Measurements from ENCODE around the gene GSTM5.

DNA sequence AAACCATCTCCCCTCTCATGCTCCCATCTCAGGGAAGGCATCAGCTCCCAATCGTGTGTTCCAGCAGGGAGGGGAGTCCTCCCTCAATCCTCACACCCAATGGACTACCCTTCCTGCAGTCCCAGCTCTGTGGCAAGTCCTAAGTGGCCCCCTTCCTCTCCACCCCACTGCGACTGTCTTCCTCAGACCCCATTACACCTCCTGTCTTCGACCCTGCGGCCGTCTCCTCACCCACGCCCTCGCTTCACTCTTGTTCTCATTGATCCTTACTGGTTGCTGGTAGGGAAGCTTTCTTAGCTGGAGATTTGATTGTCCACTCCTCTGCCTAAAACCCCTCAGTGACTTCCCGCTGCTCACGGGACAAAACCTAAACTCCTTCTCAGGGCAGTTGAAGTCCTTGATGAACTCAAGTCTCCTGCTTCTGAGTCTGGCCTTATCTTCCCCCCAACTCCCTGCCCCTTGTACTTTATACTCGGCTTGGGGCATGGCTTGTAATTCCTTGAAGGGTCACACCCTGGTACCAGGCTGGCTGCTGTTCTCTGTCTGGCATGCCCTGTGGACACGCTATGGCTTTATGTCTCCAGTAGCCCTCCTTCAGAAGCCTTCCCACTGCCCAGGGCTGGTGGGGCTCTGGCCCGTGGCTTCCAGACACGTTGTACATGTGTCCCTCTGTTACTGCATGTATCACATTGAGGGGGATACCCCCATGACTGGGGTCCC is 54.0 kb downstream of the GSTM5 start:
- TF ChIP-seq, protein P1, sequence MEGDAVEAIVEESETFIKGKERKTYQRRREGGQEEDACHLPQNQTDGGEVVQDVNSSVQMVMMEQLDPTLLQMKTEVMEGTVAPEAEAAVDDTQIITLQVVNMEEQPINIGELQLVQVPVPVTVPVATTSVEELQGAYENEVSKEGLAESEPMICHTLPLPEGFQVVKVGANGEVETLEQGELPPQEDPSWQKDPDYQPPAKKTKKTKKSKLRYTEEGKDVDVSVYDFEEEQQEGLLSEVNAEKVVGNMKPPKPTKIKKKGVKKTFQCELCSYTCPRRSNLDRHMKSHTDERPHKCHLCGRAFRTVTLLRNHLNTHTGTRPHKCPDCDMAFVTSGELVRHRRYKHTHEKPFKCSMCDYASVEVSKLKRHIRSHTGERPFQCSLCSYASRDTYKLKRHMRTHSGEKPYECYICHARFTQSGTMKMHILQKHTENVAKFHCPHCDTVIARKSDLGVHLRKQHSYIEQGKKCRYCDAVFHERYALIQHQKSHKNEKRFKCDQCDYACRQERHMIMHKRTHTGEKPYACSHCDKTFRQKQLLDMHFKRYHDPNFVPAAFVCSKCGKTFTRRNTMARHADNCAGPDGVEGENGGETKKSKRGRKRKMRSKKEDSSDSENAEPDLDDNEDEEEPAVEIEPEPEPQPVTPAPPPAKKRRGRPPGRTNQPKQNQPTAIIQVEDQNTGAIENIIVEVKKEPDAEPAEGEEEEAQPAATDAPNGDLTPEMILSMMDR (IDR thresholded peaks at IDR 0.05; ENCODE audit: low read depth, low read length, missing input control) = no peak
- TF ChIP-seq, protein P2, sequence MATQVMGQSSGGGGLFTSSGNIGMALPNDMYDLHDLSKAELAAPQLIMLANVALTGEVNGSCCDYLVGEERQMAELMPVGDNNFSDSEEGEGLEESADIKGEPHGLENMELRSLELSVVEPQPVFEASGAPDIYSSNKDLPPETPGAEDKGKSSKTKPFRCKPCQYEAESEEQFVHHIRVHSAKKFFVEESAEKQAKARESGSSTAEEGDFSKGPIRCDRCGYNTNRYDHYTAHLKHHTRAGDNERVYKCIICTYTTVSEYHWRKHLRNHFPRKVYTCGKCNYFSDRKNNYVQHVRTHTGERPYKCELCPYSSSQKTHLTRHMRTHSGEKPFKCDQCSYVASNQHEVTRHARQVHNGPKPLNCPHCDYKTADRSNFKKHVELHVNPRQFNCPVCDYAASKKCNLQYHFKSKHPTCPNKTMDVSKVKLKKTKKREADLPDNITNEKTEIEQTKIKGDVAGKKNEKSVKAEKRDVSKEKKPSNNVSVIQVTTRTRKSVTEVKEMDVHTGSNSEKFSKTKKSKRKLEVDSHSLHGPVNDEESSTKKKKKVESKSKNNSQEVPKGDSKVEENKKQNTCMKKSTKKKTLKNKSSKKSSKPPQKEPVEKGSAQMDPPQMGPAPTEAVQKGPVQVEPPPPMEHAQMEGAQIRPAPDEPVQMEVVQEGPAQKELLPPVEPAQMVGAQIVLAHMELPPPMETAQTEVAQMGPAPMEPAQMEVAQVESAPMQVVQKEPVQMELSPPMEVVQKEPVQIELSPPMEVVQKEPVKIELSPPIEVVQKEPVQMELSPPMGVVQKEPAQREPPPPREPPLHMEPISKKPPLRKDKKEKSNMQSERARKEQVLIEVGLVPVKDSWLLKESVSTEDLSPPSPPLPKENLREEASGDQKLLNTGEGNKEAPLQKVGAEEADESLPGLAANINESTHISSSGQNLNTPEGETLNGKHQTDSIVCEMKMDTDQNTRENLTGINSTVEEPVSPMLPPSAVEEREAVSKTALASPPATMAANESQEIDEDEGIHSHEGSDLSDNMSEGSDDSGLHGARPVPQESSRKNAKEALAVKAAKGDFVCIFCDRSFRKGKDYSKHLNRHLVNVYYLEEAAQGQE (IDR thresholded peaks at IDR 0.05) = no peak
- TF ChIP-seq YY1 (IDR thresholded peaks at IDR 0.05) = no peak
- no peak for TF ChIP-seq RAD21 (IDR thresholded peaks at IDR 0.05)
- TF ChIP-seq JUND (IDR thresholded peaks at IDR 0.05) = no peak
- no peak for TF ChIP-seq SP1 (IDR thresholded peaks at IDR 0.05)
- no peak for TF ChIP-seq EGR1 (IDR thresholded peaks at IDR 0.05; ENCODE audit: low read depth in 2 of 2)
- TF ChIP-seq, protein P3, sequence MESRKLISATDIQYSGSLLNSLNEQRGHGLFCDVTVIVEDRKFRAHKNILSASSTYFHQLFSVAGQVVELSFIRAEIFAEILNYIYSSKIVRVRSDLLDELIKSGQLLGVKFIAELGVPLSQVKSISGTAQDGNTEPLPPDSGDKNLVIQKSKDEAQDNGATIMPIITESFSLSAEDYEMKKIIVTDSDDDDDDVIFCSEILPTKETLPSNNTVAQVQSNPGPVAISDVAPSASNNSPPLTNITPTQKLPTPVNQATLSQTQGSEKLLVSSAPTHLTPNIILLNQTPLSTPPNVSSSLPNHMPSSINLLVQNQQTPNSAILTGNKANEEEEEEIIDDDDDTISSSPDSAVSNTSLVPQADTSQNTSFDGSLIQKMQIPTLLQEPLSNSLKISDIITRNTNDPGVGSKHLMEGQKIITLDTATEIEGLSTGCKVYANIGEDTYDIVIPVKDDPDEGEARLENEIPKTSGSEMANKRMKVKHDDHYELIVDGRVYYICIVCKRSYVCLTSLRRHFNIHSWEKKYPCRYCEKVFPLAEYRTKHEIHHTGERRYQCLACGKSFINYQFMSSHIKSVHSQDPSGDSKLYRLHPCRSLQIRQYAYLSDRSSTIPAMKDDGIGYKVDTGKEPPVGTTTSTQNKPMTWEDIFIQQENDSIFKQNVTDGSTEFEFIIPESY (IDR thresholded peaks at IDR 0.05) = no peak
- TF ChIP-seq, protein P4, sequence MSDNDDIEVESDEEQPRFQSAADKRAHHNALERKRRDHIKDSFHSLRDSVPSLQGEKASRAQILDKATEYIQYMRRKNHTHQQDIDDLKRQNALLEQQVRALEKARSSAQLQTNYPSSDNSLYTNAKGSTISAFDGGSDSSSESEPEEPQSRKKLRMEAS (IDR thresholded peaks at IDR 0.05) = no peak
- no peak for TF ChIP-seq FOXA1 (IDR thresholded peaks at IDR 0.05)
- TF ChIP-seq, protein P5, sequence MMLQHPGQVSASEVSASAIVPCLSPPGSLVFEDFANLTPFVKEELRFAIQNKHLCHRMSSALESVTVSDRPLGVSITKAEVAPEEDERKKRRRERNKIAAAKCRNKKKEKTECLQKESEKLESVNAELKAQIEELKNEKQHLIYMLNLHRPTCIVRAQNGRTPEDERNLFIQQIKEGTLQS (IDR thresholded peaks at IDR 0.05) = no peak
- no peak for TF ChIP-seq GABPA (IDR thresholded peaks at IDR 0.05 in 1 of 2, conservative IDR thresholded peaks at IDR 0.05 in 1 of 2)
- no peak for TF ChIP-seq HNF4A (conservative IDR thresholded peaks at IDR 0.05)
- no peak for TF ChIP-seq HNF4G (IDR thresholded peaks at IDR 0.05)

Data from liver (tissue), 3 donors.